NCI-H524 (cell line): ENCODE results near the gene CNTN1.

Experiments used
- DNase-seq, 2 experiments: peaks; one replicate each; lab custom pipeline; 2025; lab: John Stamatoyannopoulos, UW

Gene CNTN1

DNA sequence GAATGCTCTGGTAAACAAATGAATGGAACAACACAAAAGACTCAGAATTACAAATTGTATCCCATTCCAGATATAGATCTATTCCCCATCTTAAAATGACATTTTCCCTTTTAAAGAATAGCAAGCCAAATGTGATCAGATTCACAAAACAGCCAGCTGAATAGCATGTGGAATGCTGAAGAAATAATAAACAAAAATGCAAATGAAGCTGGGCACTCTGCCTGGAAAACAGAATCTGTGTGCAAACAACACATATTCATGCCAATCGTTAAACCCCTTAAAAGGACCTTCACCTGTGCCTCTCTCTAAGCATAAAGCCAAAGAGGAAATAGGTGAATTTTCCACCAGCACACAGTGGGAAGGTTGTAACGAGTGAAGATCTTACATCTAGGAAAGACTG, 428.0 kb downstream of the CNTN1 start:
- DNase-seq, result no peak

- no peak for DNase-seq
These were observed 429.1 kb downstream of the CNTN1 start for GRCh38 chr12:41121374-41121773.
